Neural progenitor cell (in vitro differentiated cells): ENCODE results near the gene PAX6. TPM values are rescaled to one million over a fixed set of nuclear protein-coding genes. Genes with fewer than 3 reads are reported as not detected.

ENCODE experiments used
- DNase-seq: peaks from one replicate; pipeline ENCODE4 v3.0.0-alpha.2; 2016; ENCODE audit warnings: low spot score
- H2AFZ ChIP-seq: fragments of 200-600 bp; sonication (generic); replicated peaks from 2 replicates; pipeline ENCODE4 v1.6.1; 2016; ENCODE audit warnings: antibody characterized with exemption
- H3F3A ChIP-seq: fragments of 200-600 bp; sonication (generic); 2 replicates; pipeline ENCODE4 v1.6.1; 2016; ENCODE audit warnings: antibody characterized with exemption, low read depth
- H3K27ac ChIP-seq: fragments of 200-600 bp; sonication (generic); 2 replicates; pipeline ENCODE4 v1.5.1; 2016; ENCODE audit warnings: mild to moderate bottlenecking
- H3K27me3 ChIP-seq: fragments of 200-600 bp; sonication (generic); 2 replicates; pipeline ENCODE4 v1.6.1; 2016; ENCODE audit warnings: mild to moderate bottlenecking, moderate library complexity
- H3K36me3 ChIP-seq: fragments of 200-600 bp; sonication (generic); 2 replicates; pipeline ENCODE4 v1.5.1; 2016
- H3K4me1 ChIP-seq: fragments of 200-600 bp; sonication (generic); 2 replicates; pipeline ENCODE4 v1.6.1; 2016; ENCODE audit warnings: mixed run types
- H3K4me2 ChIP-seq: fragments of 200-600 bp; sonication (generic); 2 replicates; pipeline ENCODE4 v1.6.1; 2016
- H3K4me3 ChIP-seq: fragments of 200-600 bp; sonication (generic); 2 replicates; pipeline ENCODE4 v1.5.1; 2016
- H3K79me2 ChIP-seq: fragments of 200-600 bp; sonication (generic); 2 replicates; pipeline ENCODE4 v1.6.1; 2016; ENCODE audit warnings: low read depth
- H3K9ac ChIP-seq: fragments of 200-600 bp; sonication (generic); 2 replicates; pipeline ENCODE4 v1.6.1; 2016
- H3K9me3 ChIP-seq: fragments of 200-600 bp; sonication (generic); 2 replicates; pipeline ENCODE4 v1.5.1; 2016; ENCODE audit warnings: low read depth
- H4K20me1 ChIP-seq: fragments of 200-600 bp; sonication (generic); 2 replicates; pipeline ENCODE4 v1.6.1; 2016; ENCODE audit warnings: low read depth
- H3K27ac Mint-ChIP-seq: 3 replicates; pipeline ENCODE4 v1.8.0; 2021; ENCODE audit warnings: mixed read lengths
- H3K27me3 Mint-ChIP-seq: 2 replicates; pipeline ENCODE4 v1.8.0; 2022; ENCODE audit warnings: low read depth, mild to moderate bottlenecking, inconsistent platforms, moderate library complexity, mixed read lengths; ENCODE audit not compliant: insufficient read depth
- H3K36me3 Mint-ChIP-seq: 3 replicates; pipeline ENCODE4 v1.8.0; 2021; ENCODE audit warnings: mixed read lengths
- H3K4me1 Mint-ChIP-seq: 3 replicates; pipeline ENCODE4 v1.8.0; 2021; ENCODE audit warnings: mixed read lengths
- H3K4me3 Mint-ChIP-seq: 3 replicates; pipeline ENCODE4 v1.8.0; 2021; ENCODE audit warnings: mild to moderate bottlenecking, moderate library complexity, mixed read lengths
- H3K9me3 Mint-ChIP-seq: 3 replicates; pipeline ENCODE4 v1.8.0; 2020; ENCODE audit warnings: mixed read lengths
- CTCF ChIP-seq: fragments of 200-600 bp; sonication (generic); IDR thresholded peaks from 2 replicates; pipeline ENCODE4 v1.5.1; 2017; ENCODE audit warnings: antibody characterized with exemption, mild to moderate bottlenecking
- EZH2 ChIP-seq: fragments of 200-600 bp; sonication (generic); IDR thresholded peaks from 2 replicates; pipeline ENCODE4 v1.6.1; 2017; ENCODE audit warnings: antibody characterized with exemption, mild to moderate bottlenecking, moderate library complexity
- EZH2phosphoT487 ChIP-seq: fragments of 200-600 bp; sonication (generic); IDR thresholded peaks from 2 replicates; pipeline ENCODE4 v1.6.1; 2017; ENCODE audit warnings: antibody characterized with exemption
- total RNA-seq: library from RNA; depleted of rRNA; stranded (reverse); fragments of >200 nt; gene quantifications from 2 replicates; pipeline ENCODE4 v1.2.3, GENCODE V29; 2015; ENCODE audit warnings: low replicate concordance

The PAX6 gene
- total RNA-seq, 1 donor from 2014 or later: 215 TPM

DNA sequence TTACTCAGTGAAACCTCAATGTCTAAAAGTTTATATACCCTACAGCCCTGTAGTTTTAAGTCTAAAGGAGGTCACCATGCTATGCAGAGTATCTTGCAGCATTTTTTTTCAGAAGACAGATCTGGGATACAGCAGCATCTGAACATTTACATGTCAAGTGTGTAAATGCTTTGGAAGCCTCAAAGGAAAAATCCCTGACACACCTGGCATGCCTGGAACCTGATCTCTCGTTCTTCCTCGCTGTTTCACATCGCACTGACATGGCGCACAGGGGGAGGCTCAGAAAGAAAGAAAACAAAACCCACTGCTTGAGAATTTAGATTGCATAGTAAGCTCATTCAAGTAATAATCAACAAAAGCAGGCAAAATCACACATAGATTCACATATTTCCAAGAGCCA is 31.0 kb downstream of the PAX6 start:
- Mint-ChIP-seq H3K36me3 (peaks cover 14% of the 10 kb centered on the region), H3K9me3 (peaks cover 3% of the 10 kb centered on the region), H3K4me1 (peaks cover 42% of the 10 kb centered on the region), H3K27ac (peak overlapping the region; percentile 14), H3K27me3 (no peaks in the 10 kb centered on the region), H3K4me3 (no peak overlapping the region)
- Histone ChIP-seq H3K4me3 (no peak overlapping the region), H3K9ac (no peak overlapping the region), H3K4me1 (peaks cover 45% of the 10 kb centered on the region), H3K27ac (peak overlapping the region; percentile 28), H4K20me1 (no peaks in the 10 kb centered on the region), H3K4me2 (peak overlapping the region; percentile 16), H2AFZ (no peak overlapping the region), H3K36me3 (no peaks in the 10 kb centered on the region), H3K27me3 (no peaks in the 10 kb centered on the region), H3F3A (peaks cover 36% of the 10 kb centered on the region), H3K79me2 (no peaks in the 10 kb centered on the region), H3K9me3 (no peaks in the 10 kb centered on the region)
- no peak for TF ChIP-seq EZH2
- no peak for TF ChIP-seq EZH2phosphoT487
- DNase-seq: no peak

GRCh38 chr11:31779374-31779791 is 31.7 kb downstream of the PAX6 start:
- no peak overlapping the region for H2AFZ ChIP-seq
- H3K9ac ChIP-seq: no peak overlapping the region
- H3K4me3 ChIP-seq: no peak overlapping the region

GRCh38 chr11:31772412-31772811 is 38.7 kb downstream of the PAX6 start:
- peaks cover 14% of the 10 kb centered on the region for H3K36me3 Mint-ChIP-seq
- no peak overlapping the region for H3K27ac ChIP-seq
- H4K20me1 ChIP-seq: no peaks in the 10 kb centered on the region
- TF ChIP-seq CTCF: no peak
- no peak for TF ChIP-seq EZH2phosphoT487
- TF ChIP-seq EZH2: no peak
- no peak overlapping the region for H3K27ac Mint-ChIP-seq
- no peak overlapping the region for H3K4me2 ChIP-seq
- H3K27me3 Mint-ChIP-seq: peaks cover 3% of the 10 kb centered on the region
- H3K9me3 ChIP-seq: no peaks in the 10 kb centered on the region
- no peaks in the 10 kb centered on the region for H3K27me3 ChIP-seq
- H3K79me2 ChIP-seq: no peaks in the 10 kb centered on the region
- peaks cover 30% of the 10 kb centered on the region for H3K4me1 Mint-ChIP-seq
- no peak for DNase-seq
- no peak overlapping the region for H3K9ac ChIP-seq
- H2AFZ ChIP-seq: no peak overlapping the region
- peaks cover 1% of the 10 kb centered on the region for H3K9me3 Mint-ChIP-seq
- peaks cover 44% of the 10 kb centered on the region for H3K4me1 ChIP-seq
- no peaks in the 10 kb centered on the region for H3K36me3 ChIP-seq
- H3F3A ChIP-seq: peaks cover 15% of the 10 kb centered on the region
- H3K4me3 Mint-ChIP-seq: no peak overlapping the region
- no peak overlapping the region for H3K4me3 ChIP-seq

More at GRCh38 chr11:31779374-31779791, 31.7 kb downstream of the PAX6 start:
- H3K9me3 Mint-ChIP-seq: peaks cover 3% of the 10 kb centered on the region
- peaks cover 3% of the 10 kb centered on the region for H3K27me3 Mint-ChIP-seq
- Histone ChIP-seq H3K9me3 (no peaks in the 10 kb centered on the region), H3K27me3 (no peaks in the 10 kb centered on the region), H3F3A (peaks cover 29% of the 10 kb centered on the region), H4K20me1 (no peaks in the 10 kb centered on the region), H3K4me2 (peak overlapping the region; percentile 16), H3K27ac (peak overlapping the region; percentile 23), H3K36me3 (no peaks in the 10 kb centered on the region), H3K79me2 (no peaks in the 10 kb centered on the region), H3K4me1 (peaks cover 45% of the 10 kb centered on the region)
- H3K36me3 Mint-ChIP-seq: peaks cover 17% of the 10 kb centered on the region
- peaks cover 42% of the 10 kb centered on the region for H3K4me1 Mint-ChIP-seq
- DNase-seq: peak; percentile 22
- H3K27ac Mint-ChIP-seq: peak overlapping the region; percentile 80
- no peak for TF ChIP-seq EZH2phosphoT487
- no peak for TF ChIP-seq EZH2
- no peak for TF ChIP-seq CTCF
- H3K4me3 Mint-ChIP-seq: no peak overlapping the region

- peaks cover 13% of the 10 kb centered on the region for H3K36me3 Mint-ChIP-seq
- H3K9ac ChIP-seq: no peak overlapping the region
- H3F3A ChIP-seq: peaks cover 35% of the 10 kb centered on the region
- H3K9me3 ChIP-seq: no peaks in the 10 kb centered on the region
- H3K27ac Mint-ChIP-seq: peak overlapping the region; percentile 39
- H3K27me3 ChIP-seq: no peaks in the 10 kb centered on the region
- peak overlapping the region; percentile 30 for H3K27ac ChIP-seq
- H3K36me3 ChIP-seq: no peaks in the 10 kb centered on the region
- peak overlapping the region; percentile 35 for H3K4me2 ChIP-seq
- peaks cover 8% of the 10 kb centered on the region for H3K79me2 ChIP-seq
- TF ChIP-seq EZH2phosphoT487: no peak
- TF ChIP-seq CTCF: no peak
- TF ChIP-seq EZH2: no peak
- no peak overlapping the region for H3K4me3 ChIP-seq
- no peak overlapping the region for H2AFZ ChIP-seq
- H3K4me1 ChIP-seq: peaks cover 67% of the 10 kb centered on the region
- no peaks in the 10 kb centered on the region for H3K9me3 Mint-ChIP-seq
- H4K20me1 ChIP-seq: no peaks in the 10 kb centered on the region
- no peak for DNase-seq
- H3K4me1 Mint-ChIP-seq: peaks cover 41% of the 10 kb centered on the region
- H3K4me3 Mint-ChIP-seq: no peak overlapping the region
- H3K27me3 Mint-ChIP-seq: peaks cover 3% of the 10 kb centered on the region
Measured at GRCh38 chr11:31770011-31770700, 41.0 kb downstream of the PAX6 start.
